Mesendoderm (in vitro differentiated cells): Measurements from ENCODE around the gene TMEM41B.

Experiments
- DNase-seq: peaks from one replicate; pipeline ENCODE4 v3.0.0; 2013
- H2AK5ac ChIP-seq: 2 replicates; pipeline ENCODE4 v1.6.1; 2013; ENCODE audit warnings: low read length, inconsistent platforms
- H2BK120ac ChIP-seq: 2 replicates; pipeline ENCODE4 v1.6.1; 2013; ENCODE audit warnings: low read depth, mild to moderate bottlenecking, low read length, moderate library complexity, mixed read lengths
- H2BK15ac ChIP-seq: replicated peaks from 2 replicates; pipeline ENCODE4 v1.6.1; 2013; ENCODE audit warnings: low read depth, mild to moderate bottlenecking, moderate library complexity
- H2BK5ac ChIP-seq: 2 replicates; pipeline ENCODE4 v1.6.1; 2013; ENCODE audit warnings: low read length, inconsistent platforms
- H3K18ac ChIP-seq: 2 replicates; pipeline ENCODE4 v1.6.1; 2013; ENCODE audit warnings: mild to moderate bottlenecking, low read length, mixed read lengths
- H3K23ac ChIP-seq: one replicate; pipeline ENCODE4 v1.6.1; 2013; ENCODE audit warnings: low read length
- H3K27ac ChIP-seq: 2 replicates; pipeline ENCODE4 v1.5.1; 2013; ENCODE audit warnings: low read depth, mild to moderate bottlenecking, inconsistent platforms, low read length, moderate library complexity
- H3K27me3 ChIP-seq: 2 replicates; pipeline ENCODE4 v1.6.1; 2013; ENCODE audit warnings: low read length, control low read depth, mild to moderate bottlenecking, inconsistent platforms; ENCODE audit not compliant: insufficient read depth, poor library complexity
- H3K36me3 ChIP-seq: 2 replicates; pipeline ENCODE4 v1.6.1; 2013; ENCODE audit warnings: low read length, inconsistent platforms; ENCODE audit not compliant: control insufficient read depth, insufficient read depth
- H3K4ac ChIP-seq: one replicate; pipeline ENCODE4 v1.6.1; 2013; ENCODE audit warnings: low read depth, mild to moderate bottlenecking, low read length, moderate library complexity
- H3K4me1 ChIP-seq: 2 replicates; pipeline ENCODE4 v1.6.1; 2013; ENCODE audit warnings: low read depth, low read length, inconsistent platforms; ENCODE audit not compliant: control insufficient read depth
- H3K4me2 ChIP-seq: 2 replicates; pipeline ENCODE4 v1.6.1; 2013; ENCODE audit warnings: low read length
- H3K4me3 ChIP-seq: 2 replicates; pipeline ENCODE4 v1.5.1; 2013; ENCODE audit warnings: mild to moderate bottlenecking, low read length
- H3K56ac ChIP-seq: one replicate; pipeline ENCODE4 v1.6.1; 2013; ENCODE audit warnings: low read length
- H3K79me1 ChIP-seq: 2 replicates; pipeline ENCODE4 v1.6.1; 2013; ENCODE audit warnings: low read length, inconsistent platforms
- H3K79me2 ChIP-seq: 2 replicates; pipeline ENCODE4 v1.6.1; 2013; ENCODE audit warnings: mild to moderate bottlenecking, low read length; ENCODE audit not compliant: control insufficient read depth, insufficient read depth
- H3K9ac ChIP-seq: 2 replicates; pipeline ENCODE4 v1.6.1; 2013; ENCODE audit warnings: low read length, inconsistent platforms
- H4K5ac ChIP-seq: one replicate; pipeline ENCODE4 v1.6.1; 2013; ENCODE audit warnings: low read length
- H4K8ac ChIP-seq: one replicate; pipeline ENCODE4 v1.6.1; 2013; ENCODE audit warnings: low read depth, mild to moderate bottlenecking, control low read depth, low read length, moderate library complexity
- WGBS: extraction: QIAGEN DNeasy Blood & Tissue Kit; methylation state at CpG from one replicate; pipeline ENCODE4 v1.1.7; 2013; ENCODE audit warnings: low lambda C conversion rate, missing lambda C conversion rate; ENCODE audit not compliant: insufficient coverage; ENCODE audit errors: extremely low coverage; 5-methylcytosine and 5-hydroxymethylcytosine counted together

The TMEM41B gene

DNA sequence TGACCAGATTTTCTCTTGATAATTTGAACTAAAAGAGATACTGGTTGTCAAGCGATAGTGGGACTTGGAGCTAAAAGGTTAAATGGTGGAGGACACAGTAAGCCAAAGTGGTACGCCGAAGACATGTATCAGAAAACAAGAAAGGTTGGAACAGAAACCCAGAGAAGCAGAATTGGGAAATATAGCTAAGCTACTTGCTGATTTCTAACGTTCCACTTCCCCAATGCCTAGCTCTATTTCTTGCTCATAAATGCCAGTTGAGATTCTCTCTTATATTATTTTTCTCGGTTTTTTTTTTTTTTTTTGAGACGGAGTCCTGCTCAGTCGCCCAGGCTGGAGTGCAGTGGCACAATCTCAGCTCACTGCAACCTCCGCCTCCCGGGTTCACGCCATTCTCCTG is 12.7 kb downstream of the TMEM41B start:
- no CpG with 5 or more reads among the region's 10 CpGs for WGBS

DNA sequence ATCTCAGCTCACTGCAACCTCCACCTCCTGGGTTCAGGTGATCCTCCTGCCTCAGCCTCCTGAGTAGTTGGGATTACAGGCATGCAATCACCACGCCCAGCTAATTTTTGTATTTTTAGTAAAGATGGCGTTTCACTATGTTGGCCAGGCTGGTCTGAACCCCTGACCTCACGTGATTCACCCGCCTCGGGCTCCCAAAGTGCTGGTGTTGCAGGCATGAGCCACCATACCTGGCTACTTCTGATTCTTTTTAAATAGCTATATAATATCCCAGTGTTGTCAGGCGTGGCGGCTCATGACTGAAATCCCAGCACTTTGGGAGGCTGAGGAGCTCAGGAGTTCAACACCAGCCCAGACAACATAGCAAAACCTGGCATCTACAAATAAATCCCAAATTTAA is 20.7 kb downstream of the TMEM41B start:
- Histone ChIP-seq H2AK5ac (no peak overlapping the region), H2BK120ac (no peak overlapping the region), H3K9ac (no peak overlapping the region), H3K4me1 (no peaks in the 10 kb centered on the region), H3K4ac (no peak overlapping the region), H2BK15ac (no peak overlapping the region), H3K79me1 (peaks cover 5% of the 10 kb centered on the region), H3K4me2 (no peak overlapping the region), H3K36me3 (no peaks in the 10 kb centered on the region), H3K23ac (no peak overlapping the region), H3K27ac (no peak overlapping the region), H2BK5ac (no peak overlapping the region), H3K4me3 (no peak overlapping the region), H3K56ac (no peak overlapping the region), H3K79me2 (peaks cover 7% of the 10 kb centered on the region), H4K5ac (no peak overlapping the region), H3K27me3 (no peaks in the 10 kb centered on the region), H3K18ac (no peak overlapping the region), H4K8ac (no peak overlapping the region)
- DNase-seq: no peak
- WGBS: no CpG with 5 or more reads among the region's 7 CpGs

More for the DNA sequence above, 12.7 kb downstream of the TMEM41B start:
- no peak for DNase-seq
- no peak overlapping the region for H3K23ac ChIP-seq
- H3K4ac ChIP-seq: no peak overlapping the region
- H3K4me2 ChIP-seq: no peak overlapping the region
- no peak overlapping the region for H3K9ac ChIP-seq
- no peak overlapping the region for H2AK5ac ChIP-seq
- H2BK120ac ChIP-seq: no peak overlapping the region
- no peak overlapping the region for H4K8ac ChIP-seq
- H3K56ac ChIP-seq: no peak overlapping the region
- H2BK5ac ChIP-seq: no peak overlapping the region
- no peak overlapping the region for H3K18ac ChIP-seq
- peaks cover 40% of the 10 kb centered on the region for H3K79me2 ChIP-seq
- H3K79me1 ChIP-seq: peaks cover 2% of the 10 kb centered on the region
- no peak overlapping the region for H3K27ac ChIP-seq
- no peaks in the 10 kb centered on the region for H3K27me3 ChIP-seq
- H4K5ac ChIP-seq: no peak overlapping the region
- H3K4me3 ChIP-seq: no peak overlapping the region
- H3K4me1 ChIP-seq: no peaks in the 10 kb centered on the region
- no peak overlapping the region for H2BK15ac ChIP-seq
- no peaks in the 10 kb centered on the region for H3K36me3 ChIP-seq

DNA sequence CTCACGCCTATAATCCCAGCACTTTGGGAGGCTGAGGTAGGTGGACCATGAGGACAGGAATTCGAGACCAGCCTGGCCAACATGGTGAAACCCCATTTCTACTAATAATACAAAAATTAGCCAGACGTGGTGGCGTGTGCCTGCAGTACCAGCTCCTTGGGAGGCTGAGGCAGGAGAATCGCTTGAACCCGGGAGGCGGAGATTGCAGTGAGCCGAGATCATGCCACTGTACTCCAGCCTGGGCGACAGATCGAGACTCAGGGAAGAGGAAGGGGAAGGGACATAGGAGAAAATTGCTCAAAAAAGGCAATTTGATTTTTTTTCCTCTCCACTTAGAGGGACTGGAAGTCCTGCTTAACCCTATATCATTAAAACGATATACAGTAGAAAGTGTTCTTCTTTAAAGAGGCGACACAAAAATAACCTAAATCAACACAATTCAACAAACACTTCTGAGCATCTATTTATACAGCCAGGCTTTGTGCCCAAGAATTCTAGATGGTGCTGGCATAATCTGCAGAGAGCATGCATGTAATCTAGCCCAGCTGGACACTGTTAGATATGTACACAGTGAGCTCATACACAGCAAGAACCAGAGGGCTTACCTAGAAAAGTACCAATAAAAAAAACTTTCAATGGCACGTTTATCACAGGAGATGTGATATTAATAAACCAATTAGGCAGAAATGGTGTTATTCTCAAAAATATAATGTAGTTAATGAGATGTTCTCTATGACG is 28.4 kb downstream of the TMEM41B start:
- no peak overlapping the region for H2BK120ac ChIP-seq
- H2BK15ac ChIP-seq: no peak overlapping the region
- no peak overlapping the region for H3K9ac ChIP-seq
- peaks cover 3% of the 10 kb centered on the region for H3K79me2 ChIP-seq
- H4K5ac ChIP-seq: no peak overlapping the region
- WGBS: no CpG with 5 or more reads among the region's 14 CpGs
- H3K36me3 ChIP-seq: no peaks in the 10 kb centered on the region
- no peak overlapping the region for H3K23ac ChIP-seq
- H3K79me1 ChIP-seq: peaks cover 4% of the 10 kb centered on the region
- H2BK5ac ChIP-seq: no peak overlapping the region
- H3K4me3 ChIP-seq: no peak overlapping the region
- no peak overlapping the region for H4K8ac ChIP-seq
- no peak overlapping the region for H2AK5ac ChIP-seq
- no peak overlapping the region for H3K4ac ChIP-seq
- H3K18ac ChIP-seq: no peak overlapping the region
- H3K56ac ChIP-seq: no peak overlapping the region
- DNase-seq: no peak
- no peak overlapping the region for H3K4me2 ChIP-seq
- no peaks in the 10 kb centered on the region for H3K4me1 ChIP-seq
- no peak overlapping the region for H3K27ac ChIP-seq
- H3K27me3 ChIP-seq: no peaks in the 10 kb centered on the region

DNA sequence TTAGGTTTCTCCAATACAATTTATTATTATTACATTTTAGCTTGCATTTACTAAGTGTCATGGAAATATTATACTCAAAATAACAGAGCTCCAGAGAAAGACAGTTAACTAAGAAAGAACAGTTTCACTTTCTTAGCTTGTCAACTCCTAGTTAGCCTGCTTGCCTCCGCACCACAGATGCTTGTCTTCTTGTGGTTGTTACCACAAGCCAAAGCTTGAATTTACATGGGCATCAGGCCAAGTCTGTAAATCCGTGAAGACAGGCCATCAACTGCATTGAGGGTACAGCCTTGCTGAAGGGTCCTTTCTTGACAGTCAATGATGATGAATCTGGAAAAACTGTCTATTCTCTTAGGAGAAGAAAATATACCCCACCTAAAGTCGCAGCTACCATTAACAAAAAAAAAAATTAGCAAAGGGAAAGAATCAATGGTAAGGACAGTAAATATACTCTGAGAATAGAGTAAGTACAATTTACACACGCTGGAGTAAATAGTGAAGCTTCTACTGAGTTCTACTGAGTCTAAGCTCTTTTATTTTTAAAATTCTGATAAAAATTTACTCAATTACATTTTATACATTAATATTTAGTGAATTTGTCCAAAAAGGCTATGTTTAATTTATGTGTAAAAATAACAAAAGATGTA is 33.6 kb downstream of the TMEM41B start:
- Histone ChIP-seq H3K4ac (no peak overlapping the region), H3K27me3 (no peaks in the 10 kb centered on the region), H2BK120ac (no peak overlapping the region), H3K36me3 (no peaks in the 10 kb centered on the region), H2AK5ac (no peak overlapping the region), H3K23ac (no peak overlapping the region), H4K5ac (no peak overlapping the region), H3K27ac (no peak overlapping the region), H2BK5ac (no peak overlapping the region), H3K18ac (no peak overlapping the region), H3K56ac (no peak overlapping the region), H3K4me2 (no peak overlapping the region), H3K79me2 (no peaks in the 10 kb centered on the region), H3K4me3 (no peak overlapping the region), H3K4me1 (no peaks in the 10 kb centered on the region), H3K9ac (no peak overlapping the region), H4K8ac (no peak overlapping the region), H3K79me1 (no peaks in the 10 kb centered on the region), H2BK15ac (no peak overlapping the region)
- DNase-seq: no peak
- no CpG with 5 or more reads among the region's 4 CpGs for WGBS

DNA sequence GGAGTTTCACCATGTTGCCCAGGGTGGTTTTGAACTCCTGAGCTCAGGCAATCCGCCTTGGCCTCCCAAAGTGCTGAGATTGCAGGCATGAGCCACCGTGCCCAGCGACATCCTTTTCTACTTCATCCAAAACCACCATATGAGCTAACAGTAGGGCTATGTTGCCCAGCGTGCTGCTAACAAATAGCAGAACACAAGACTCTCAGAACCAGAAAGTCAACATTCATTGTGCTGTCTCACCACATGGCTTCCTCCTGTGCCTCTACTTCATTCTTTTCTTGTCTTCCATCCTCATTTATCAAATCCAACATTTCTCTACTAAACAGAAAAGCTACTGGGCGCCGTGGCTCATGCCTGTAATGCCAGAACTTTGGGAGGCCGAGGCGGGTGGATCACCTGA is 37.2 kb downstream of the TMEM41B start:
- Histone ChIP-seq H2BK15ac (no peak overlapping the region), H3K27me3 (no peaks in the 10 kb centered on the region), H3K4me3 (no peak overlapping the region), H3K27ac (no peak overlapping the region), H3K79me1 (no peaks in the 10 kb centered on the region), H4K5ac (no peak overlapping the region), H3K23ac (no peak overlapping the region), H3K36me3 (no peaks in the 10 kb centered on the region), H3K56ac (no peak overlapping the region), H2AK5ac (no peak overlapping the region), H3K4me1 (no peaks in the 10 kb centered on the region), H2BK5ac (no peak overlapping the region), H3K79me2 (no peaks in the 10 kb centered on the region), H3K9ac (no peak overlapping the region), H3K4me2 (no peak overlapping the region), H4K8ac (no peak overlapping the region), H3K18ac (no peak overlapping the region), H2BK120ac (no peak overlapping the region), H3K4ac (no peak overlapping the region)
- no peak for DNase-seq
- WGBS: no CpG with 5 or more reads among the region's 8 CpGs
